Epithelial cell of proximal tubule (primary cell): Measurements from ENCODE around the gene CALCOCO2. TPM values are rescaled to one million over a fixed set of nuclear protein-coding genes. Genes with fewer than 3 reads are reported as not detected.

Source experiments
- DNase-seq: peaks from one replicate; pipeline ENCODE4 v3.0.0-alpha.2; 2011; ENCODE audit warnings: low read depth
- H3K4me3 ChIP-seq: 2 replicates; pipeline ENCODE4 v1.5.1; 2011; ENCODE audit warnings: low read depth, mild to moderate bottlenecking, low read length
- CTCF ChIP-seq: conservative IDR thresholded peaks from 2 replicates; pipeline ENCODE4 v1.5.1; 2012; ENCODE audit warnings: low read depth, mild to moderate bottlenecking, low read length
- total RNA-seq: library from RNA; depleted of rRNA; stranded (reverse); fragments of >200 nt; gene quantifications from 2 replicates; pipeline ENCODE4 v1.2.3, GENCODE V29; 2015

Gene CALCOCO2
- total RNA-seq, 1 donor from 2014 or later: 24.8 TPM

GRCh38 chr17:48878920-48879898 lies 48.4 kb downstream of the CALCOCO2 start:
- no peak for DNase-seq
- H3K4me3 ChIP-seq: no peak overlapping the region
- TF ChIP-seq CTCF: peak; percentile 98

DNA sequence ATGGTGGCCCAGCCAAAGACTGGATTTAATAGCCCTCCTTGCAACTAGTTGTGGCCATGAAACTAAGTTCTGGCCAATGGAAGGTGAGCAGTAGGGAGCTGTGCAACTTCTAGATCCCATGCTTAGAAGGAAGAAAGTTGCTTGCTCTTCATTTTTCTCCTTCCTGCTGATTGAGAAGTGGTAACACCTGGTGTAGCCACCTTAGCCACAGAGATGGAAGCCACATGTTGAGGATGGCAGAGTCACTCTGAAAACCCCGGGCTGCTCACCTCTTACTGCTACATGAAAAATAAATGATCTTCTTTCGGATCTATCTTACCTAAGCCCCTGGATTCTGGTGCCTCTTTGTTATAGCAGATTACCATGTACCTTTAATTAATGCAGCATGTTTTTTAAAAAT lies 51.4 kb downstream of the CALCOCO2 start:
- DNase-seq: no peak
- H3K4me3 ChIP-seq: no peak overlapping the region
- no peak for TF ChIP-seq CTCF

DNA sequence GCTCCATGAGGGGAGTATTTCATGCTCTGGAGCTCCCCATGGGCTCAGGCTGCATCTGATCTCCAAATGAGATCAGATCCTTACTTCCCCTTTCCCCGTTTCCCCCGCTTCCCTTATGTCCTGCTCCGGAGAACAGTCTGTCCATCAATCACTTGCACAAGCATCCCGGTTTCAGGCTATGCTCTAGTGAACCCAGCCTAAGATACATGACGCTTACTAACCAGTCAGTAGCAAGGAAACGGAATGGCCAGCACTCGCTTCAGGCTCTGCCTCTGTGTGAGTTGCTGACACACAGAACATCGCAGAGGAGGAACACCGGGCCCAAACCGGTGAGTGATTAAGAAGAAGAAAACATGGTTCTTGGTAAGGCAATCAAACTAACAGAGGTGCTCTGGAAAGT lies 52.3 kb downstream of the CALCOCO2 start:
- TF ChIP-seq CTCF: no peak
- DNase-seq: peak; percentile 64
- H3K4me3 ChIP-seq: no peak overlapping the region

- no peak for TF ChIP-seq CTCF
- H3K4me3 ChIP-seq: no peak overlapping the region
- no peak for DNase-seq
These were observed 59.3 kb downstream of the CALCOCO2 start for GRCh38 chr17:48890086-48890485.

DNA sequence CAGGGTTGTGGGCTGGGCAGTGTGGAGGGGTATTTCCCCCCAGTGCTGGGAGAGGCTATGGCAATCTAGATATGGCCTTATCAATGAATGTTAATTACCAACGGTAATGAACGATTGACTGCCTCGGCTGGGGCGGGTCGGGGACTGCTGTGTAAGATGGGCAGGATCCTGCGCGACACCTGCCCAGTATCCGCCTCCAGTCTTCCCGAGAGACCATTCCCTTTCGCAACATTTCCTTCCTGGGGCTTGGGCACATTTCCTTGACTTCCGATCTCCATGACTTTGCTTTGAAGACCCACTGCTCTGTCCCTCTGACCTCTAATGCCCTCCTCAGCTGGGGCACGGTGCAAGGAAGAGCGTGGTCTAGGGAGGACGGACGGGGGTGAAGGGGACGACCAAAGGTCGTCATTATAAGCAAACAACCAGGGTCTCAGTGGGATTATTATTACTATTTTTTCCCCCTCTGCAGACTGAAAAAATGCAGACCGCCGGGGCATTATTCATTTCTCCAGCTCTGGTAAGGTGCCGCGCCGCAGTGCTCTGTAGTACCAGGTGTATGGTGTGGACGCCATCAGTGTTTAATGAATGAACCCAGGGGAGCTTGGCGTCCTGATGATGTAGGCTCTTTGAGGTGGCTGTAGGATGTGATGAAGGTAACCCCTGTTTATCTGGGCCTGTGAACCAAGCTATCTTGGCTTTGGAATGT lies 62.3 kb downstream of the CALCOCO2 start:
- no peak for TF ChIP-seq CTCF
- DNase-seq: no peak
- peak overlapping the region; percentile 95 for H3K4me3 ChIP-seq

GRCh38 chr17:48893646-48894508 lies 63.0 kb downstream of the CALCOCO2 start:
- TF ChIP-seq CTCF: no peak
- H3K4me3 ChIP-seq: peak overlapping the region; percentile 95
- DNase-seq: no peak
